Measurements from ENCODE around the gene SIK2. TPM values are rescaled to one million over a fixed set of nuclear protein-coding genes. Genes with fewer than 3 reads are reported as not detected.
A peak's percentile ranks its signal among the peaks of the same experiment; 100 is the strongest.

The SIK2 gene
- total RNA-seq, 2 experiments from 2014 or later: 7.7 to 10.8 TPM

DNA sequence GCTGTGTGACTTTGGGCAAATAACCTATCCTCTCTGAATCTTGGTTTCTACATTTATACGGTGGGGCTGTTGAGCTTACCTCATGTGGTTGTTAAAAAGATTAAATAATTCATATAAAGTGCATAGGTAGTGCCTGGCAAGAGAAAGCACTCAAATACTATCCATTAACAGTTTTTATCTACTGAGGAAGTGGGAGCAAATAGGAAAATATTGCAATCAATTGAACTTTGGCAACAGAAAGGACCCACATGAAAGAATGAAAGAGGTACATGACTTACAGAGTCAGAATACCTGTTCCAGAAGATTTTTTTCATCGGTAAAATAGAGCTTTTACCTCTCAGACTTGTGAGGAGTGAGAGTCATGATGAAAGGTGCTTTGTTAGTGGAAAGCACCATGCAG, 170.3 kb downstream of the SIK2 start:
- no peak for DNase-seq
- no peaks in the 10 kb centered on the region for H3K27me3 Mint-ChIP-seq
- H3K27ac Mint-ChIP-seq: no peak overlapping the region
- H3K9me3 Mint-ChIP-seq: no peaks in the 10 kb centered on the region
- H3K4me1 Mint-ChIP-seq: no peaks in the 10 kb centered on the region
- CTCF ChIA-PET: interaction anchor here (0.7 to 1.2 kb wide), 2 partner anchors 11 to 181 kb away, joined by 3 read pairs; no protein-coding TSS in a partner anchor
- no peaks in the 10 kb centered on the region for H3K36me3 Mint-ChIP-seq (ENCODE audit: low read depth)
- POLR2A ChIA-PET: no interaction called here
- no peak overlapping the region for H3K4me3 Mint-ChIP-seq

DNA sequence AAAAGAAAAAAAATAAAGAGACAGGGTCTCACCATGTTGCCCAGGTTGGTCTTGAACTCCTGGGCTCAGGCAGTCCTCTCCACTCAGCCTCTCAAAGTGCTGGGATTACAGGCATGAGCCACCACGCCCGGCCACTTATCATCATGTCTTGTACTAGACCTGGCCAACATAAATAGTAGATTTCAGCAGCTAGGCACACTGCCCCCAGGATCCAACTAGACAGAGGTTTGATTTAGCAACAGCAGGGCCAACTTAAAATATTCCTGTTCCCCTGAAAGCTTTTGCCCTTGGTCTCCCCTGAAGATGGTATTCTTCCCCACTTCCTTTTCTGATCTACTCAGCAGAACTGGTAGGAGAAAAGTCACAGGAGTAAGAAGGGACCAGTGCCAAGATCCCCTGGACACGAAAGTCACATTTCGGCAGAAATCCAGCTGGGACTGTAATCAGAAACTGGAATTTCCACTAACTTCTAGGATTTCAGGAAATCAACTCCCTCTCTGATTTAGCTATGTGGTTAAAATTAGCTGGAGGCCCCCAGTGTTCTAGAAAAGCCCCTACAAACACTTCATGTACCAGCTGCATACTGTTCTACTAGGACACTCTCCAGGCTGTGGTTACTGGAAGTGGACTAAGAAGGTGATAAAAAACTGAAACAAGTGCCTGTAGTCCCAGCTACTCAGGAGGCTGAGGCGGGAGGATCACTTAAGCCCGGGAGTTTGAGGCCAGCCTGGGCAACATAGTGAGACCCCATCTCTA, 172.9 kb downstream of the SIK2 start:
- Mint-ChIP-seq H3K27ac (no peak overlapping the region), H3K36me3 (ENCODE audit: low read depth) (no peaks in the 10 kb centered on the region), H3K4me3 (no peak overlapping the region), H3K27me3 (no peaks in the 10 kb centered on the region), H3K4me1 (no peaks in the 10 kb centered on the region), H3K9me3 (no peaks in the 10 kb centered on the region)
- ChIA-PET POLR2A (interaction anchor here (2.2 kb wide), 1 partner anchor 9 kb away, joined by 9 read pairs; the partner anchor contains the start of gene PPP2R1B), CTCF (interaction anchor here (0.7 to 5.8 kb wide), 6 partner anchors 8 to 211 kb away, joined by 3 to 68 read pairs (median 18); partner anchors contain the start of genes ALG9 and PPP2R1B)
- DNase-seq: no peak

- H3K4me3 Mint-ChIP-seq: no peak overlapping the region
- CTCF ChIA-PET: interaction anchor here (1.0 to 5.8 kb wide), 22 partner anchors 10 to 224 kb away, joined by 3 to 68 read pairs (median 8); partner anchors contain the start of gene PPP2R1B
- H3K4me1 Mint-ChIP-seq: no peaks in the 10 kb centered on the region
- no peak for DNase-seq
- no peaks in the 10 kb centered on the region for H3K36me3 Mint-ChIP-seq (ENCODE audit: low read depth)
- H3K9me3 Mint-ChIP-seq: no peaks in the 10 kb centered on the region
- POLR2A ChIA-PET: interaction anchor here (1.3 to 2.2 kb wide), 2 partner anchors 10 to 174 kb away, joined by 3 to 9 read pairs; partner anchors contain the start of gene PPP2R1B
- H3K27me3 Mint-ChIP-seq: no peaks in the 10 kb centered on the region
- no peak overlapping the region for H3K27ac Mint-ChIP-seq
Observed at GRCh38 chr11:111776398-111777093, 174.3 kb downstream of the SIK2 start.

GRCh38 chr11:111777094-111778046, 175.1 kb downstream of the SIK2 start:
- Mint-ChIP-seq H3K9me3 (no peaks in the 10 kb centered on the region), H3K27ac (no peak overlapping the region), H3K36me3 (ENCODE audit: low read depth) (no peaks in the 10 kb centered on the region), H3K27me3 (no peaks in the 10 kb centered on the region), H3K4me3 (no peak overlapping the region), H3K4me1 (no peaks in the 10 kb centered on the region)
- CTCF ChIA-PET: interaction anchor here (0.7 to 5.8 kb wide), 29 partner anchors 9 to 225 kb away, joined by 3 to 68 read pairs (median 6); partner anchors contain the start of gene PPP2R1B
- DNase-seq: peak; percentile 23
- POLR2A ChIA-PET: interaction anchor here (0.9 to 2.2 kb wide), 3 partner anchors 11 to 175 kb away, joined by 3 to 9 read pairs (median 3); partner anchors contain the start of gene PPP2R1B

GRCh38 chr11:111778047-111778558, 175.9 kb downstream of the SIK2 start:
- H3K27ac Mint-ChIP-seq: no peak overlapping the region
- DNase-seq: no peak
- no peaks in the 10 kb centered on the region for H3K36me3 Mint-ChIP-seq (ENCODE audit: low read depth)
- POLR2A ChIA-PET: no interaction called here
- H3K4me3 Mint-ChIP-seq: no peak overlapping the region
- no peaks in the 10 kb centered on the region for H3K27me3 Mint-ChIP-seq
- CTCF ChIA-PET: interaction anchor here (0.7 to 5.8 kb wide), 18 partner anchors 11 to 220 kb away, joined by 3 to 68 read pairs (median 10); partner anchors contain the start of gene PPP2R1B
- no peaks in the 10 kb centered on the region for H3K9me3 Mint-ChIP-seq
- no peaks in the 10 kb centered on the region for H3K4me1 Mint-ChIP-seq

- ChIA-PET CTCF (interaction anchor here (0.9 to 5.8 kb wide), 10 partner anchors 7 to 224 kb away, joined by 3 to 68 read pairs (median 4); partner anchors contain the start of gene PPP2R1B), POLR2A (interaction anchor here (0.8 to 0.9 kb wide), 2 partner anchors 13 to 176 kb away, joined by 3 read pairs; partner anchors contain the start of gene PPP2R1B)
- Mint-ChIP-seq H3K4me1 (no peaks in the 10 kb centered on the region), H3K27ac (no peak overlapping the region), H3K9me3 (no peaks in the 10 kb centered on the region), H3K4me3 (no peak overlapping the region), H3K27me3 (no peaks in the 10 kb centered on the region), H3K36me3 (ENCODE audit: low read depth) (no peaks in the 10 kb centered on the region)
- no peak for DNase-seq
Observed at GRCh38 chr11:111779118-111779517, 176.9 kb downstream of the SIK2 start.

Other genes with a start within 250 kb of the SIK2 start
- 1 to 10 TPM; 7.7 to 7.8 TPM for gene POU2AF1, start 223.2 kb upstream of the SIK2 start, total RNA-seq
- not detected for gene BTG4, start 90.1 kb upstream of the SIK2 start, total RNA-seq
- gene HOATZ, start 87.7 kb upstream of the SIK2 start, total RNA-seq: not detected
- under 1 TPM; 0.40 to 0.76 TPM for gene LAYN, start 61.7 kb upstream of the SIK2 start, total RNA-seq
- 10 to 100 TPM; 51.3 to 55.7 TPM for gene PPP2R1B, start 163.9 kb downstream of the SIK2 start, total RNA-seq